Eye (tissue), 1 donor: Measurements from ENCODE around the gene TRIM25.

Experiments used
- DNase-seq: peaks from one replicate; pipeline ENCODE4 v3.0.0-alpha.2; 2015

TRIM25 gene

DNA sequence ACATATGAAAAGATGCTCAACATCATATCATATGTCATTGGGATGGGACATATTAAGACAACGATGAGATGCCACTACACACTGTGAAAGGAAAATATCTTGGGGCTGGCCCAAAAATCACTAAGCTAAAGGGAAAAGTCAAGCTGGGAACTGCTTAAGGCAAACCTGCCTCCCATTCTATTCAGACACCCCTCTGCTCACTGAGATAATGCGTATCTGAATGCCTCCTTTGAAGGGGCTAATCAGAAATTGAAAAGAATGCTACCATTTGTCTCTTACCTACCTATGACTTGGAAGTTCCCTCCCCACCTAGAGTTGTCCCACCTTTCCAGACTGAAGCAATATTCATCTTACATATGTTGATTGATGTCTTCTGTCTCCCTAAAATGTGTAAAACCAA is 11.2 kb upstream of the TRIM25 start:
- no peak for DNase-seq

DNA sequence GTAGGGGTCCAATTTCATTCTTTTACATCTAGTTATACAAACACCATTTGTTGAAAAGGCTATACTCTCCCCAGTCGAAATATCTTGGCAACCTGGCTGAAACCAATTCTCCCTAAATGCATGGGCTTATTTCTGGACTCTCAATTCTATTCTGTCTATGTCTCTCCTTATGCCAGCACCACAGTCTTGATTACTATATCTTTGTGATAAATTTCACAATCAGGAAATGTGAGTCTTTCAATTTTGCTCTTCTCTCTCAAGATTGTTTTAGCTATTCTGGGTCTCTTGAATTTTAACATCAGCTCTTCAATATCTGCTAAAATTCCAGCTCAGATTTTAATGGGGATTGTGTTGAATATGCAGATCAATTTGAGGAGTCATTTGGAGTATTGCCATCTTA is 5.9 kb upstream of the TRIM25 start:
- no peak for DNase-seq

DNA sequence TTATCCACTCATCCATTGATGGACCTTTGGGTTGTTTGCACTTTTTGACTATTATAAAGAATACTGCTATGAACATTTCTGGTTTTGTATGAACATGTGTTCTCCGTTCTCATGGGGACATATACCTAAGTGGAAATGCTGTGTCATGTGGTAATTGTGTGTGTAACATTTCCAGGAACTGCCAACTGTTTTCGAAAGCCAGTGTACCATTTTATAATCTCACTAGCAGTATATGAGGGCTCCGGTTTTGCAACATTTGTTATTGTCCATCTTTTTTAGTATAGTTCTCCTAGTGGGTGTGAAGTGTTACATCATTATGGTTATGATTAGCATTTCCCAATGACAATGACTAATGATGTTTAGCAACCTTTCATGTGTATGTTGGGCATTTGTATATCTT is 5.1 kb upstream of the TRIM25 start:
- DNase-seq = no peak

DNA sequence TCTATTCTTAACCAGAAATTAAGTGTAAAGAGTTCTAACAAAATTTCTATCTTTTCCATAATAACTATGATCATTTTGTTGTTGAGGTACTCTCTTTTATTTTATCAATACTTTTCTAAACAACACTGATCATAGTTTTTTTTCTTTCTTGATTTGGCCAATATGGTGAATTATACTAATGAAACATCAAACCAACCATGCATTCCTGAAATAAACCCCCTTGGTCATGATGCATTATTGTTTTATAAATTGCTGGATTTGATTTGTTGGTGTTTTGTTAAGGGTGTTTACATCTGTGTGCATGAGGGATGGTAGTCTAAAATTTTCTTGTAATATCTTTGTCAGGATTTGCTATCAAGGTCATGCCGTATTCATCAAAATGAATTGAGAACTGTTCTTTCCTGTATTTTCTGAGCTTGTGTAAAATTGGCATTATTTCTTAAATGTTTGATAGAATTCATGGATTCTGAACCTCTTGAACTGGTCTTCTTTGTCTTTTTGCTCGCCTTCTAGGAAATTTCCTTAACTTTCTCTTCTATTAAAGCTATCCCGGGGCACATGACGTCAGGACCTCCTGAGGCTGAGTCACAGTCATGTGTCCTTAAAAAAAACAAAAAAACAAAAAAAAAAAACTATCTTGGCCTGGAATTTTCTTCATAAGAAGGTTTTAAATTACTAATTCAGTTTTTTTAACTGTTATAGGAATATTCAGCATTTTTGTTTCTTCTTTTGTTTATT is 3.9 kb upstream of the TRIM25 start:
- no peak for DNase-seq

GRCh38 chr17:56914581-56915273 is 878 bp upstream of the TRIM25 start:
- DNase-seq = no peak

- DNase-seq = peak; percentile 57
Observed at GRCh38 chr17:56913353-56913866, 439 bp downstream of the TRIM25 start.

- no peak for DNase-seq
Observed at GRCh38 chr17:56913000-56913311, 893 bp downstream of the TRIM25 start.

GRCh38 chr17:56912105-56912999 is 1.5 kb downstream of the TRIM25 start:
- no peak for DNase-seq

DNA sequence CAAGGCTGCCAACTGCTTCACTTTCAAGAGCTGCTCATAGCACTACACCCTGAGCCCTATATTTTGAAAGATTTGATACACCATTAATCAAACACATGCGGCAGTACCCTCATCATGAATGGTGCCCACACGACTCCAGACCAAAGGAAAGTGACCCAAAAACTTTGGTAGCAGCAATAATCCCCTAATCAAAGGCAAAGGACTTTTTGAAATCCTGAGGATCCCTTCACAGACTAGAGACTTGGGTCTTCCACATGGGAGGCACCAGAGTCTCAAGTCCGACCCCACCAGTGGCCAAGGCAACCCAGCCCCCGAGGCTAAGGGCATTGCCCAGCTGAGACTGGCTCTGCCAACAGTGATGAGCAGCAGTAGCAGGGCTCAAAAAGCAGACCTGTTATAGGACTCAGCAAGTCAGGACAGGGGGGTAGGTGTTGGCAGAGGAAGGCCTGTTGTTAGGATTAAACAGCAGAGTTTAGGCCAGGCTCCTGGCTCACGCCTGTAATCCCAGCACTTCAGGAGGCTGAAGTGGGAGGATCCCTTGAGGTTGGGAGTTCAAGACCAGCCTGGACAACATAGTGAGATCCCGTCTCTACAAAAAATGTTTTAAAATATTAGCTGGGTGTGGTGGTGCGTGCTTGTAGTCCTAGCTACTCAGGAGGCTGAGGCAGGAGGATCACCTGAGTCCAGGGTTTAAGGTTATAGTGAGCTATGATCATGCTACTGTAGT is 3.2 kb downstream of the TRIM25 start:
- no peak for DNase-seq

DNA sequence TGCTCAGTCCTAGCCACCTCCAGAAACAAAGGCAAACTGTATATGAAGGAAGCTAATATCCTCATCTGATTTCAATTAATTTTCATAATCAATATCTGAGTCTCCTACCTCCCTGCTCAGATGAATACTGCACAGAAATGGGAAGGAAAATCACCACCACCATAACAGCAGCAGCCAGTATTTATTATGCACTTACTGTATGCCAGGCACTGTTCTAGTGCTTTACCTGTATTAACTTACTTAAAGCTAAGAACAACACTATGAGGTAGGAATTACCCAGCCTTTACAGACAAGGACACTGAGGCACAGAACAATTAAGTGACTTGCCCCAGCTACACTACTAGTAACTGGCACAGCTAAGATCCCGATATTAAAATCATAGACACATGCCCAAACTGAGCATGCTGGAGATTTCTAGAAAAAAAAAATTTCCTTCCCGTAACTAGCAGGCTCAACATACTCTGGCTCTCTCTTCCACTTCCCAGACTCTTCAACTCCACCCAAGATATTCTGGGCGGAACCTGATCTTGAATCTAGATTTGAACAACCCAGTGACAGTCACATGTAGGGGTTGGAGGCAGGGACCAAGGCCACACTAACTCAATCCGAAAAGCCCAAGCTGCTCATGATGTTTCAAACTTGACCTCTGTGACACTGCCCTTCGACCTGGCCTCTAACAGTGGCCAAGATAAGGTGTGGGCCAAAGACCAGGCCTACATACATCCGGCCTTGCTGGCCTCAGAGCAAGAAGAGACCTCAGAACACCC is 3.9 kb downstream of the TRIM25 start:
- DNase-seq = no peak

DNA sequence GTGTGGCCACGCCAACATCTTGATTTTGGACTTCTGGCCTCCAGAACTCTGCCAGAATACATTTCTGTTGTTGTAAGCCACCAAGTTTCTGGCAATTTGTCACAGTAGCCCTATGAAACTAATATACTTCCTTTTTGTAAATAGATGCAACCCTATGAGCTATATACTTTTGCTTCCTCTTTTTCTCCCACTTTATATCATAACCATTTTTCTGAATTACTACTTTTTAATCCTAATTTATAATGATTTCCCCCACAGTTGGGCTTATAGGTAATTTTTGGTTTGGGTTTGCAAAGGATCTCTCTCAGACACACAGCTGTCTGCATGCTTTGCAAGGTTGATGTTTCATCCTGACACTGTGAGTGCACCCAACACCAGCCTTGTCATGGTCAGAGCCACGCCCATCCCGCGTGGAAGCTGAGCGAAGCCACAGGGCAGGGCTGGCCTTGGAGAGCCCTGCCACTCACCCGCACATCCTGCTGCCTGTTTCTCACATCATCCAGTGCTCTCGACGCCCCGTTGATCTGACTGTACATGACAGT is 5.8 kb downstream of the TRIM25 start:
- DNase-seq = peak; percentile 40

DNA sequence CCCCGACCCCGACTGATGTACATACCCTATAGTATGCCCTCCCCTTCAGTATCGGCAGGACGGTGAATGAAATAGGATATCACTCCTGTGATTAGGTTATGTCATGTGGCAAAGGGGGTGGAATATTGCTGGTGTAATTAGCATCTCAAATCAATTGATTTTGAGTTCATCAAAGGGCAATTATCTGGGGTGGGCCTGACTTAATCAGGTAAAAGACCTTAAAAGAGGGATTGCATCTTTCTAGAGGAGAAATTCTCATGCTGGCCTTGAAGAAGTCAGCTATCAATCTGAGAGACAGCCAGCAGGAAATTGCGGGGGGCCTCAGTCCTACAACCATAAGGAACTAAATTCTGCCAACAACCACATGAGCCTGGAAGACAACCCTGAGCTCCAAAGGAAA is 10.3 kb downstream of the TRIM25 start:
- DNase-seq = no peak

DNA sequence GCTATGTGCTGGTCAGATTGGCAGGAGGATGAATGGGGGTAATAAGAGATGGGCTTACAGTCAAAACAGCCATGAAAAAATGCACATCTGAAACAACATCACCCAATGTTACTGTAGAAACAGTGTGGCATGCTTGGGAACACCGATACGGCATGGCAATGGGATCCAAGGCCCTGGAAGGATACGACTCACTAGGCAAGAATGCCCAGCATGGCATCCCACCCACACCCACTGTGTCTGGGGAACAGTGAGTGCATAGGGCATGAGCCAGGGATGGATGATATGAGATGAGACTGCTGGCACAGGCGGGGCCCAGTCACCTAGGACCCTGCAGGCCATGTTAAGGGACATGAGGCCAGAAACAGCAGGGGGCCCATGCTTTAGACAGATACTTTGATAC is 11.5 kb downstream of the TRIM25 start:
- DNase-seq = no peak

GRCh38 chr17:56899403-56899802 is 14.4 kb downstream of the TRIM25 start:
- no peak for DNase-seq

DNA sequence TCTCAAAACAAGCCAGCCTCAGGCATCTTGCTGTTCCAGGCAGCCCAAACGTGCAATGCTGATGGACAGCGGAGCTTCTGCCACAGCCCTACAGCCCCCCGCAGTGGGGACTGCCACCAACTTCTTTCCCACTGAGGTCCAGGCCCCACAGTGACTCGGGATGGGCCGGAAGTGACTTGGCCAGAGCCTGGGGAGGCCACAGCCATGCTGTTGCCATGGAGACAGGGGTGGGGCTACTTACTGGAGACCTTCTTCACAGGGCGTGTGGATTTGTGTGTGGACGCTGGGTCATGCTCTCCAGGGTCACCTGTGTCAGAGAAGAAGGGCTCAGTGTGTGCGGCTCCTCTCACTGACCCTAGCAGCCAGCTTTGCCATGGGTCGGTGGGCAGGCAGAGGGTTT is 15.0 kb downstream of the TRIM25 start:
- DNase-seq = no peak

GRCh38 chr17:56897646-56898424 is 16.0 kb downstream of the TRIM25 start:
- DNase-seq = no peak

DNA sequence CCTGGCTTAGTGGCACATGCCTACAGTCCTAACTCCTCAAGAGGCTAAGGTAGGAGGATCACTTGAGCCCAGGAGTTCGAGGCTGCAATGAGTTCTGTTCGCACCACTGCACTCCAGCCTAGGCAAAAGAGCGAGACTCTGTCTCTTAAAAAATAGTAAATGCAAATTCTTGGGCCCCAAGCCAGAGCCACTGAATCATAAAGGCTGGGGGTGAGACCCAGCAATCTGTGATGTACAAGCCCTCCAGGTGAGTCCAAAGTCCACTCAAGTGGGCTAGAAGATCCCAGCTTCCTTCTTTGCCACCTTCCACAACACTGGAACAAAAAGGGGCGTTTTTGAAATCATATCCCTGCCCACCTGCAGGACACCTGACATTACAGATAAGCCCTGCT is 16.9 kb downstream of the TRIM25 start:
- DNase-seq = no peak

DNA sequence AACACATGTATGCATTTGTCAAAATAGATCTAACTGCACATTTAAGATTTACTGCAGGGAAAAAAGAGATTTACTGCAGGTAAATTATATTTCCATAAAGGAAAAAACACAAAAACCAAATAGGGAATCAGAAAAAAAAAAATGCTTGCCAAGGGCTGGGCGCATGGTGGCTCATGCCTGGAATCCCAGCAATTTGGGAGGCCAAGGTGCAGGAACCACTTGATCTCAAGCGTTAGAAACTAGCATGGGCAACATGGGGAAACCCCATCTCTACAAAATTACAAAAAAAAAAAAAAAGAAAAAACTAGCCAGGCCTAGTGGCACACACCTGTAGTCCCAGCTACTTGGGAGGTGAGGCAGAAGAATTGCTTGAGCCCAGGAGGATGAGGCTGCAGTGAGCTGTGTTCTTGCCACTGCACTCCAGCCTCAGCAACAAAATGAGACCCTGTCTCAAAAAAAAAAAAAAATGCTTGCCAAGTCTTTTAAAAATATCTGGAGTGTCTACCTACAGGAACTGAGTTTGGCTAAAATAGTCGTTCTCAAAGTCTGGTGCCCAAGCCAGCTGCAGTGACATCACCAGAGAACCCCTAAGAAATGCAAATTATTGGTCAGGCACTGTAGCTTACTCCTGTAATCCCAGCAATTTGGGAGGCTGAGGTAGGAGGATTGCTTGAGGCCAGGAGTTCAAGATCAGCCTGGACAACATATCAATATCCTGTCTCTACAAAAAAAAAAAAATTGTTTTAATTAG is 17.5 kb downstream of the TRIM25 start:
- DNase-seq = no peak

DNA sequence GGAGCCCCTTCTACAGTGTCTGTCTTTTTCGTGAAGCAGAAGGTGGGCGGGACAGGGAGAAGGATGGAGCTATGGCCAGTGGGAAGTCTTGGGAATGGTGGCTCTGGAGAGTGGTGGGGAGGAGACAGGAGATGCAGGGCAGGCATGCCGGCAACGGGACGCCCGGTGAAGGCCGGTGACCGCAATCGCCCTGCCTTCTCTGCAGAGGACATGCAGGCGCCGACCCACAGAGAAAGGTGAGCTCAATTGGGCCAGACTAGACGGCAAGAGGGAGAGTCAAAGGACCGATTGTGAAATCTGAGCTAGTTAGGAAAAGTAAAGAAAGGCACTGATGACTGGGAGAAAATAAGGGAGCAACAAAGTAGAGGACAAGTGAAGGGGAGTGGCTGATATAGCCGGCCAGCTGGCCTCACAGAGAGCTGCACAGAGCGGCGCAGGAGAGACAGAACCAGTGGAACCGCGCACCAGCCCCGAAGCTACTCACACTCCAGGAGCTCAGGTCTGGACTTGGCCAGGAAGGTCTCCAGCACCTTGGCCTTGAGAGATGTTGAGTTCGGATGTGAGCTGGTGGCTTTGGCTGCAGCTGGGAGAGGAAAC is 18.9 kb downstream of the TRIM25 start:
- DNase-seq = no peak

GRCh38 chr17:56893503-56893902 is 20.3 kb downstream of the TRIM25 start:
- DNase-seq = no peak
